Calu3 (cell line): ENCODE measurements around the gene UBA5. TPM values are rescaled to one million over a fixed set of nuclear protein-coding genes. Genes with fewer than 3 reads are reported as not detected.

Experiments
- BruUV-seq: library from RNA; stranded (reverse); fragments of 400-500 nt; replicated peaks from 2 replicates; lab custom pipeline; 2021; lab: Mats Ljungman, UMichigan
- CTCF ChIA-PET: fragments of 300-600 bp; sonication (Branson Sonifier 250); formaldehyde crosslinking; loops from one replicate; lab custom pipeline; 2022; ENCODE audit warnings: antibody characterized with exemption; lab: Charles Lee
- DNase-seq: peaks from one replicate; pipeline ENCODE4 v3.0.0; 2022
- H3K27ac Mint-ChIP-seq: one replicate; pipeline ENCODE4 v1.8.0; 2022; ENCODE audit warnings: mixed read lengths; ENCODE audit not compliant: unreplicated experiment
- H3K27me3 Mint-ChIP-seq: one replicate; pipeline ENCODE4 v1.8.0; 2022; ENCODE audit warnings: mixed read lengths; ENCODE audit not compliant: unreplicated experiment
- H3K36me3 Mint-ChIP-seq: one replicate; pipeline ENCODE4 v1.8.0; 2022; ENCODE audit warnings: mild to moderate bottlenecking, moderate library complexity, mixed read lengths; ENCODE audit not compliant: insufficient read depth, unreplicated experiment
- H3K4me1 Mint-ChIP-seq: one replicate; pipeline ENCODE4 v1.8.0; 2022; ENCODE audit warnings: mild to moderate bottlenecking, low read depth, mixed read lengths; ENCODE audit not compliant: unreplicated experiment
- H3K4me3 Mint-ChIP-seq: one replicate; pipeline ENCODE4 v1.8.0; 2022; ENCODE audit warnings: mild to moderate bottlenecking, low read depth, moderate library complexity, mixed read lengths; ENCODE audit not compliant: unreplicated experiment
- H3K9me3 Mint-ChIP-seq: one replicate; pipeline ENCODE4 v1.8.0; 2022; ENCODE audit warnings: low read depth, mixed read lengths; ENCODE audit not compliant: unreplicated experiment
- CTCF ChIP-seq: fragments of 200-600 bp; IDR thresholded peaks from one replicate; pipeline ENCODE4 v1.8.0; 2022; ENCODE audit warnings: antibody characterized with exemption; ENCODE audit not compliant: unreplicated experiment
- intact Hi-C: fragments of 100-400 bp; cut with micrococcal nuclease; formaldehyde crosslinking; loops from one replicate; pipeline ENCODE4 v1.10.0; 2022; ENCODE audit not compliant: unreplicated experiment
- total RNA-seq: library from RNA; stranded (reverse); gene quantifications from 2 replicates; pipeline ENCODE4 v1.2.3, GENCODE V29; 2022

UBA5 gene
- total RNA-seq, 1 experiment from 2014 or later, result 65.5 TPM

DNA sequence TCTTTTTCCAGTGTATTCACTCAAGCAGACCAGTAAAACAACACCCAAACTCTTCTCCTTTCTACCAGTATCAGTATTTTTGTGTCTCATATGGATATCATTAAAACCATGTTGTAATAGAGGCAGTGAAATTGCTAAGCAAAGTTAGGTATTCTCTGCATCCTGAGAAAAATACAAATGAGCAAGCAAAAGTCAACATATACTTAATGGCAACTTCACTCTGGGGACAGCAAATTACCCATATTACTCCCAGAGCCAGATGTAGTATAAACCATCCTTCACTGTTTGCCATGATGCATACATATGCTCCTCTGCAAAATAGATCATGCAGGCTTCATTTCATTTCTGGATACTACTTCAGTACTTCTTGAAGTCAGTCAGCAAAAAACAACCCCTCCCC is 22.1 kb downstream of the UBA5 start:
- no peak for DNase-seq
- CTCF ChIA-PET, result no interaction called here
- H3K4me1 Mint-ChIP-seq, result no peaks in the 10 kb centered on the region
- H3K27me3 Mint-ChIP-seq, result no peaks in the 10 kb centered on the region
- no peak for TF ChIP-seq CTCF
- BruUV-seq, result no TSS peak
- peaks cover 42% of the 10 kb centered on the region for H3K36me3 Mint-ChIP-seq
- no peak overlapping the region for H3K4me3 Mint-ChIP-seq
- H3K9me3 Mint-ChIP-seq, result no peaks in the 10 kb centered on the region
- H3K27ac Mint-ChIP-seq, result no peak overlapping the region
- intact Hi-C loops, result no loop called here

DNA sequence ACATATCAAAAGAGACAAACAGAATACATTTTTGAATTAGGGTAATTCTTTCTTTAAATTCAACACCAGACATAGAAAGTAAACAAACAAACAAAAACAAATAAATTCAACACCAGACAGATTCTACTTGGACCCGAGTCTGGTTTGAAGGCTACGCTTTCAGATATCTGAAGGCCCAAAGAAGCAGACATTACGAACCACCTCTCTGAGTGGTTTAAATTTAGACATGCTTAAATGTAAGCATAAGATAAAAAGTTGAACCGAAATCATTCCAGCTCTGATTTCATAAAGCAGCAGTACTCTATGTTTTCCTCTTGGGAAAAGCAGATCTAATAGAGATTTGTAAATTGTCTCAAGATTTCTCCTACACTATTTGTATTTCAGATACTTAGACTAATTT is 29.9 kb downstream of the UBA5 start:
- H3K36me3 Mint-ChIP-seq, result peaks cover 46% of the 10 kb centered on the region
- CTCF ChIA-PET, result interaction anchor here (1.1 kb wide), 1 partner anchor 9 kb away, joined by 3 read pairs; no protein-coding TSS in a partner anchor
- no peak for DNase-seq
- no peaks in the 10 kb centered on the region for H3K4me1 Mint-ChIP-seq
- H3K9me3 Mint-ChIP-seq, result no peaks in the 10 kb centered on the region
- H3K27ac Mint-ChIP-seq, result no peak overlapping the region
- no peaks in the 10 kb centered on the region for H3K27me3 Mint-ChIP-seq
- H3K4me3 Mint-ChIP-seq, result no peak overlapping the region
- no TSS peak for BruUV-seq
- TF ChIP-seq CTCF, result no peak
- intact Hi-C loops, result no loop called here

DNA sequence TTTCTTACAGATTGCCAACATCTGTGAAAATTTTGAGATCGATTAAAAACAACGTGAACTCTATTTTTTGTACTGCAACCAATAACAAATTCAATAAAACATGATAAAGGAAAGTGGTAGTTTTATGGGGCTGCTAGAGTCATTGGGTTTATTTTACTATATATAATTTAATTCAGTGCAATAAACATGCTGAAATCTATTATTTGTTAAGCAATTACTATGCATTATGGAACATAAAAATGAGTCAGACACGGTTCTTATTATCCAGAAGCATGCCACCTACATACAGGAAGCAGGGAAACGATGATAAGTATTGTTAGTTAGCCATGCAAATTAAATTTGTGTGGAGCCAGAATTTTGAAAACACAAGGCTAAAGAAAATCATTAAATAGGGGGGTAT is 34.9 kb downstream of the UBA5 start:
- CTCF ChIA-PET, result no interaction called here
- no TSS peak for BruUV-seq
- Mint-ChIP-seq H3K36me3 (peaks cover 46% of the 10 kb centered on the region), H3K27me3 (no peaks in the 10 kb centered on the region), H3K4me3 (no peak overlapping the region), H3K9me3 (no peaks in the 10 kb centered on the region), H3K4me1 (no peaks in the 10 kb centered on the region), H3K27ac (no peak overlapping the region)
- intact Hi-C loops, result no loop called here
- TF ChIP-seq CTCF, result no peak
- no peak for DNase-seq

GRCh38 chr3:132695422-132695821 is 35.3 kb downstream of the UBA5 start:
- no peak for DNase-seq
- Mint-ChIP-seq H3K4me3 (no peak overlapping the region), H3K9me3 (no peaks in the 10 kb centered on the region), H3K27me3 (no peaks in the 10 kb centered on the region), H3K27ac (no peak overlapping the region), H3K36me3 (peaks cover 47% of the 10 kb centered on the region), H3K4me1 (no peaks in the 10 kb centered on the region)
- CTCF ChIA-PET, result no interaction called here
- TF ChIP-seq CTCF, result no peak
- no TSS peak for BruUV-seq
- intact Hi-C loops, result no loop called here

- no peak for TF ChIP-seq CTCF
- Mint-ChIP-seq H3K4me3 (no peak overlapping the region), H3K27me3 (no peaks in the 10 kb centered on the region), H3K27ac (no peak overlapping the region), H3K9me3 (no peaks in the 10 kb centered on the region), H3K4me1 (no peaks in the 10 kb centered on the region), H3K36me3 (peaks cover 30% of the 10 kb centered on the region)
- intact Hi-C loops, result no loop called here
- CTCF ChIA-PET, result no interaction called here
- BruUV-seq, result no TSS peak
- DNase-seq, result no peak
Measured at GRCh38 chr3:132703733-132704132, 43.6 kb downstream of the UBA5 start.
